Measurements from ENCODE around the gene TP53TG5. TPM values are rescaled to one million over a fixed set of nuclear protein-coding genes. Genes with fewer than 3 reads are reported as not detected.

The TP53TG5 gene
- total RNA-seq, 1 donor from 2014 or later = 0.73 TPM

GRCh38 chr20:45340236-45340847 lies 37.8 kb downstream of the TP53TG5 start:
- ATAC-seq (peak; percentile 59), DNase-seq (ENCODE audit: missing footprints) (no peak)
- intact Hi-C loops (cut with DNase I) = loop anchor here (1.0 to 5.0 kb wide), 2 partner anchors 18 to 67 kb away; partner anchors contain the start of gene DBNDD2

- DNase-seq (ENCODE audit: missing footprints) (no peak), ATAC-seq (no peak)
- intact Hi-C loops (cut with DNase I) = loop anchor here (1.0 to 5.0 kb wide), 2 partner anchors 19 to 68 kb away; partner anchors contain the start of gene DBNDD2
Measured at GRCh38 chr20:45339799-45340198, 38.3 kb downstream of the TP53TG5 start.

- no peak for DNase-seq (ENCODE audit: missing footprints)
- intact Hi-C loops (cut with DNase I) = no loop called here
- no peak for ATAC-seq
Measured at GRCh38 chr20:45339084-45339483, 39.0 kb downstream of the TP53TG5 start.

GRCh38 chr20:45338121-45339030 lies 39.7 kb downstream of the TP53TG5 start:
- ATAC-seq (no peak), DNase-seq (ENCODE audit: missing footprints) (no peak)
- intact Hi-C loops (cut with DNase I) = no loop called here

- ATAC-seq = peak; percentile 29
- intact Hi-C loops (cut with DNase I) = no loop called here
- DNase-seq (ENCODE audit: missing footprints) = no peak
Measured at GRCh38 chr20:45337367-45338120, 40.6 kb downstream of the TP53TG5 start.

GRCh38 chr20:45336530-45337366 lies 41.4 kb downstream of the TP53TG5 start:
- no peak for ATAC-seq
- intact Hi-C loops (cut with DNase I) = no loop called here
- no peak for DNase-seq (ENCODE audit: missing footprints)

- ATAC-seq = no peak
- intact Hi-C loops (cut with DNase I) = no loop called here
- DNase-seq (ENCODE audit: missing footprints) = no peak
Measured at GRCh38 chr20:45330476-45330875, 47.6 kb downstream of the TP53TG5 start.

GRCh38 chr20:45329497-45330319 lies 48.4 kb downstream of the TP53TG5 start:
- DNase-seq (ENCODE audit: missing footprints) (no peak), ATAC-seq (no peak)
- intact Hi-C loops (cut with DNase I) = no loop called here

- no peak for DNase-seq (ENCODE audit: missing footprints)
- no peak for ATAC-seq
- intact Hi-C loops (cut with DNase I) = no loop called here
Measured at GRCh38 chr20:45328451-45328850, 49.7 kb downstream of the TP53TG5 start.

- DNase-seq (ENCODE audit: missing footprints) (no peak), ATAC-seq (no peak)
- intact Hi-C loops (cut with DNase I) = no loop called here
Measured at GRCh38 chr20:45325371-45325770, 52.8 kb downstream of the TP53TG5 start.

- ATAC-seq = no peak
Measured at GRCh38 chr20:45323731-45324130, 54.4 kb downstream of the TP53TG5 start.

GRCh38 chr20:45322952-45323383 lies 55.2 kb downstream of the TP53TG5 start:
- no peak for DNase-seq (ENCODE audit: missing footprints)
- ATAC-seq = peak; percentile 78
- intact Hi-C loops (cut with DNase I) = no loop called here

More at GRCh38 chr20:45323731-45324130, 54.4 kb downstream of the TP53TG5 start:
- DNase-seq (ENCODE audit: missing footprints) = no peak
- intact Hi-C loops (cut with DNase I) = no loop called here

Small RNA genes lying within 50 kb of the gene (microRNA-seq; reads per million reads assigned to microRNA genes)
- gene MIR6812 = not detected

Other genes with a start within 250 kb of the TP53TG5 start
- gene PI3, start 203.4 kb downstream of the TP53TG5 start, total RNA-seq = not detected
- not detected for gene SEMG1, start 171.3 kb downstream of the TP53TG5 start, total RNA-seq
- gene SEMG2, start 157.0 kb downstream of the TP53TG5 start, total RNA-seq = not detected
- gene SLPI, start 123.8 kb downstream of the TP53TG5 start, total RNA-seq = 5.7 TPM
- not detected for gene RBPJL, start 71.5 kb downstream of the TP53TG5 start, total RNA-seq
- not detected for gene MATN4, start 70.0 kb downstream of the TP53TG5 start, total RNA-seq
- gene SDC4, start 29.9 kb downstream of the TP53TG5 start, total RNA-seq = 82.1 TPM
- gene SYS1, start 15.2 kb downstream of the TP53TG5 start, total RNA-seq = 21.9 TPM
- gene DBNDD2, start 30.0 kb upstream of the TP53TG5 start, total RNA-seq = 364 TPM
- gene PIGT, start 37.8 kb upstream of the TP53TG5 start, total RNA-seq = 114 TPM
- gene WFDC2, start 91.4 kb upstream of the TP53TG5 start, total RNA-seq = 0.95 TPM
- gene SPINT3, start 137.3 kb upstream of the TP53TG5 start, total RNA-seq = not detected
- not detected for gene WFDC6, start 161.2 kb upstream of the TP53TG5 start, total RNA-seq
- gene EPPIN, start 169.1 kb upstream of the TP53TG5 start, total RNA-seq = not detected
- not detected for gene WFDC8, start 201.0 kb upstream of the TP53TG5 start, total RNA-seq